Measurements from ENCODE around the gene RMND1. TPM values are rescaled to one million over a fixed set of nuclear protein-coding genes. Genes with fewer than 3 reads are reported as not detected.

The RMND1 gene
- polyA plus RNA-seq, 2 of the 4 experiments (the other 2 are of a cell fraction) = 11.7 to 13.1 TPM

- no peak for FAIRE-seq
- H3K4me1 ChIP-seq = peaks cover 32% of the 10 kb centered on the region
- no peak for TF ChIP-seq NFE2L2 (conservative IDR thresholded peaks at IDR 0.05; ENCODE audit: low read length)
- no peak for TF ChIP-seq KDM1A (IDR thresholded peaks at IDR 0.05; ENCODE audit: low read depth)
- TF ChIP-seq POLR2AphosphoS2 (conservative IDR thresholded peaks at IDR 0.05; ENCODE audit: low read length) = no peak
- TF ChIP-seq CHD4 (IDR thresholded peaks at IDR 0.05; ENCODE audit: borderline replicate concordance) = no peak
- TF ChIP-seq TFCP2L1 (CRISPR knock-in tag; IDR thresholded peaks at IDR 0.05) = no peak
- TF ChIP-seq ELK1 (IDR thresholded peaks at IDR 0.05; ENCODE audit: low read depth, low read length) = no peak
- TF ChIP-seq, protein P1, sequence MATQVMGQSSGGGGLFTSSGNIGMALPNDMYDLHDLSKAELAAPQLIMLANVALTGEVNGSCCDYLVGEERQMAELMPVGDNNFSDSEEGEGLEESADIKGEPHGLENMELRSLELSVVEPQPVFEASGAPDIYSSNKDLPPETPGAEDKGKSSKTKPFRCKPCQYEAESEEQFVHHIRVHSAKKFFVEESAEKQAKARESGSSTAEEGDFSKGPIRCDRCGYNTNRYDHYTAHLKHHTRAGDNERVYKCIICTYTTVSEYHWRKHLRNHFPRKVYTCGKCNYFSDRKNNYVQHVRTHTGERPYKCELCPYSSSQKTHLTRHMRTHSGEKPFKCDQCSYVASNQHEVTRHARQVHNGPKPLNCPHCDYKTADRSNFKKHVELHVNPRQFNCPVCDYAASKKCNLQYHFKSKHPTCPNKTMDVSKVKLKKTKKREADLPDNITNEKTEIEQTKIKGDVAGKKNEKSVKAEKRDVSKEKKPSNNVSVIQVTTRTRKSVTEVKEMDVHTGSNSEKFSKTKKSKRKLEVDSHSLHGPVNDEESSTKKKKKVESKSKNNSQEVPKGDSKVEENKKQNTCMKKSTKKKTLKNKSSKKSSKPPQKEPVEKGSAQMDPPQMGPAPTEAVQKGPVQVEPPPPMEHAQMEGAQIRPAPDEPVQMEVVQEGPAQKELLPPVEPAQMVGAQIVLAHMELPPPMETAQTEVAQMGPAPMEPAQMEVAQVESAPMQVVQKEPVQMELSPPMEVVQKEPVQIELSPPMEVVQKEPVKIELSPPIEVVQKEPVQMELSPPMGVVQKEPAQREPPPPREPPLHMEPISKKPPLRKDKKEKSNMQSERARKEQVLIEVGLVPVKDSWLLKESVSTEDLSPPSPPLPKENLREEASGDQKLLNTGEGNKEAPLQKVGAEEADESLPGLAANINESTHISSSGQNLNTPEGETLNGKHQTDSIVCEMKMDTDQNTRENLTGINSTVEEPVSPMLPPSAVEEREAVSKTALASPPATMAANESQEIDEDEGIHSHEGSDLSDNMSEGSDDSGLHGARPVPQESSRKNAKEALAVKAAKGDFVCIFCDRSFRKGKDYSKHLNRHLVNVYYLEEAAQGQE (IDR thresholded peaks at IDR 0.05) = no peak
- no peak for TF ChIP-seq POLR2A (IDR thresholded peaks at IDR 0.05; ENCODE audit: low read length)
- TF ChIP-seq, protein P2, sequence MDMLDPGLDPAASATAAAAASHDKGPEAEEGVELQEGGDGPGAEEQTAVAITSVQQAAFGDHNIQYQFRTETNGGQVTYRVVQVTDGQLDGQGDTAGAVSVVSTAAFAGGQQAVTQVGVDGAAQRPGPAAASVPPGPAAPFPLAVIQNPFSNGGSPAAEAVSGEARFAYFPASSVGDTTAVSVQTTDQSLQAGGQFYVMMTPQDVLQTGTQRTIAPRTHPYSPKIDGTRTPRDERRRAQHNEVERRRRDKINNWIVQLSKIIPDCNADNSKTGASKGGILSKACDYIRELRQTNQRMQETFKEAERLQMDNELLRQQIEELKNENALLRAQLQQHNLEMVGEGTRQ (IDR thresholded peaks at IDR 0.05) = no peak
- no peak for TF ChIP-seq MYC (IDR thresholded peaks at IDR 0.05; ENCODE audit: borderline replicate concordance, low read length)
- no peak for TF ChIP-seq CTCF (IDR thresholded peaks at IDR 0.05)
- no peak for DNase-seq (ENCODE audit: low read depth in 1 of 2, low spot score in 1 of 2)
- no peaks in the 10 kb centered on the region for H3K9me3 ChIP-seq
- H3K4me2 ChIP-seq = 0 out of 3 replicates have a peak overlapping the region, but pooled peaks have one; percentile 1
- no peak overlapping the region for H3K4me3 ChIP-seq
- H3K27ac ChIP-seq = no peak overlapping the region
- ATAC-seq = no peak
- ChIA-PET POLR2A (no interaction called here), CTCF (interaction anchor here (0.9 to 1.5 kb wide), 4 partner anchors 33 to 683 kb away, joined by 3 to 4 read pairs (median 3); no protein-coding TSS in a partner anchor)
- WGBS (ENCODE audit: missing lambda C conversion rate) = 53% methylated on average over 3 of the region's 3 CpGs
Observed at GRCh38 chr6:151441390-151442166, 10.3 kb downstream of the RMND1 start.

- H3K9me3 ChIP-seq = no peaks in the 10 kb centered on the region
- H3K4me3 ChIP-seq = no peak overlapping the region
- ATAC-seq (no peak), FAIRE-seq (no peak), DNase-seq (ENCODE audit: low read depth in 1 of 2, low spot score in 1 of 2) (no peak)
- peak; percentile 27; the same call in 2 of the 3 replicates for TF ChIP-seq CTCF (IDR thresholded peaks at IDR 0.05)
- TF ChIP-seq RAD21 (conservative IDR thresholded peaks at IDR 0.05 in 1 of 2, IDR thresholded peaks at IDR 0.05 in 1 of 2) = peak; percentile 34 to 47; a peak in 4 of 5 replicates
- no peak for TF ChIP-seq MYC (IDR thresholded peaks at IDR 0.05; ENCODE audit: borderline replicate concordance, low read length)
- TF ChIP-seq EHF (CRISPR knock-in tag; IDR thresholded peaks at IDR 0.05) = no peak
- no peak for TF ChIP-seq TFCP2L1 (CRISPR knock-in tag; IDR thresholded peaks at IDR 0.05)
- TF ChIP-seq ESRRA (IDR thresholded peaks at IDR 0.05; ENCODE audit: borderline replicate concordance, low read length) = no peak
- no peak for TF ChIP-seq CHD4 (IDR thresholded peaks at IDR 0.05; ENCODE audit: borderline replicate concordance)
- no peak for TF ChIP-seq ELK1 (IDR thresholded peaks at IDR 0.05; ENCODE audit: low read depth, low read length)
- TF ChIP-seq EP300 (IDR thresholded peaks at IDR 0.05) = no peak
- no peak for TF ChIP-seq HMGXB4 (CRISPR knock-in tag; IDR thresholded peaks at IDR 0.05; ENCODE audit: borderline replicate concordance)
- no peak for TF ChIP-seq RFX5 (IDR thresholded peaks at IDR 0.05)
- no peak for TF ChIP-seq PBX3 (IDR thresholded peaks at IDR 0.05)
- no peak overlapping the region for H3K27ac ChIP-seq
- peaks cover 30% of the 10 kb centered on the region for H3K4me1 ChIP-seq
- H3K4me2 ChIP-seq = no peak overlapping the region
- ChIA-PET CTCF (interaction anchor here (0.8 to 1.3 kb wide), 5 partner anchors 31 to 684 kb away, joined by 3 read pairs; no protein-coding TSS in a partner anchor), POLR2A (no interaction called here)
- WGBS (ENCODE audit: missing lambda C conversion rate) = 85% methylated on average over 2 of the region's 2 CpGs
Observed at GRCh38 chr6:151440930-151441329, 11.0 kb downstream of the RMND1 start.
